Transverse colon (tissue), 4 donors: ENCODE measurements around the gene SEL1L3. TPM values are rescaled to one million over a fixed set of nuclear protein-coding genes. Genes with fewer than 3 reads are reported as not detected.

Experiments used
- DNase-seq: peaks from one replicate; pipeline ENCODE4 v3.0.0-alpha.2; 2019
- H3K27ac ChIP-seq, 4 donors: fragments of 200-600 bp; sonication (generic); 2 replicates each; pipeline ENCODE4 v1.5.1; 2016 to 2018; ENCODE audit warnings: inconsistent platforms in 4 of 4
- H3K27me3 ChIP-seq: fragments of 200-600 bp; sonication (generic); 2 replicates; pipeline ENCODE4 v1.5.1; 2017; ENCODE audit warnings: inconsistent platforms
- H3K36me3 ChIP-seq, 4 donors: fragments of 200-600 bp; sonication (generic); 2 replicates each; pipeline ENCODE4 v1.5.1; 2017 to 2019; ENCODE audit warnings: inconsistent platforms in 4 of 4
- H3K4me1 ChIP-seq, 4 donors: fragments of 200-600 bp; sonication (generic); 2 replicates each; pipeline ENCODE4 v1.5.1; 2017 to 2020; ENCODE audit warnings: inconsistent platforms in 4 of 4
- H3K4me3 ChIP-seq, 4 donors: fragments of 200-600 bp; sonication (generic); 1 replicate in 1 of 4; 2 replicates in 3 of 4; pipeline versions ENCODE4 v1.5.1 to v1.6.1; 2017 to 2019; ENCODE audit warnings: inconsistent platforms in 4 of 4
- H3K9me3 ChIP-seq, 2 donors: fragments of 200-600 bp; sonication (generic); 2 replicates each; pipeline ENCODE4 v1.5.1; 2017 to 2019; ENCODE audit warnings: inconsistent platforms in 2 of 2
- CTCF ChIP-seq, 5 experiments: fragments of 200-600 bp in 3 of 5; fragments of 450-650 bp in 2 of 5; sonication (generic) in 3 of 5; IDR thresholded peaks; 1 replicate in 2 of 5; 2 replicates in 3 of 5; pipeline ENCODE4 v1.5.1; 2016 to 2017; ENCODE audit warnings: antibody characterized with exemption in 5 of 5, inconsistent platforms in 3 of 5, mild to moderate bottlenecking in 2 of 5, moderate library complexity in 1 of 5
- EP300 ChIP-seq: sonication (generic); formaldehyde crosslinking; IDR thresholded peaks from one replicate; pipeline ENCODE4 v1.6.1; 2017; ENCODE audit warnings: antibody characterized with exemption, low read depth
- POLR2A ChIP-seq: fragments of 450-650 bp; IDR thresholded peaks from one replicate; pipeline ENCODE4 v1.6.1; 2016; ENCODE audit warnings: antibody characterized with exemption, mild to moderate bottlenecking, moderate library complexity
- POLR2AphosphoS5 ChIP-seq, 3 donors: sonication (generic); formaldehyde crosslinking; IDR thresholded peaks; one replicate each; pipeline ENCODE4 v1.6.1; 2016; ENCODE audit warnings: antibody characterized with exemption in 3 of 3
- WGBS, 2 donors: methylation state at CpG; one replicate each; pipeline ENCODE4 v1.1.5; 2018; ENCODE audit warnings: low coverage in 1 of 2; 5-methylcytosine and 5-hydroxymethylcytosine counted together
- in situ Hi-C, 4 donors: fragments of 200-750 bp; cut with MboI; loops; one replicate each; pipeline versions ENCODE4 v1.15.0 to v1.15.1; 2017; ENCODE audit warnings: low sequenced_read_pairs in 3 of 4, low pct_ligation_motif_present in 1 of 4, low pct_unique_long_range_greater_than_20kb in 1 of 4
- intact Hi-C: fragments of 100-400 bp; cut with DNase I; formaldehyde crosslinking; loops from one replicate; pipeline ENCODE4 v1.15.1; 2023; ENCODE audit warnings: low total_unique reads
- total RNA-seq, 4 donors: library from RNA; depleted of rRNA; stranded (reverse); fragments of >200 nt; gene quantifications; one replicate each; pipeline ENCODE4 v1.1.0, GENCODE V29; 2016

The SEL1L3 gene
- total RNA-seq, 4 donors from 2014 or later = 51.3 to 128 (median 98.3) TPM

- in situ Hi-C loops (no loop called here), intact Hi-C loops (loop anchor here (5.0 kb wide), 1 partner anchor 535 kb away; no protein-coding TSS in a partner anchor)
- Histone ChIP-seq H3K4me1 (peaks cover 0 to 7% (median 0%) of the 10 kb centered on the region in 4 donors), H3K36me3 (peaks cover 0 to 8% (median 0%) of the 10 kb centered on the region in 4 donors), H3K27me3 (no peaks in the 10 kb centered on the region), H3K4me3 (no peak overlapping the region), H3K9me3 (no peaks in the 10 kb centered on the region), H3K27ac (no peak overlapping the region)
- WGBS, 2 donors = 94 to 100% methylated on average over 6 to 9 of the region's 9 CpGs
- no peak for TF ChIP-seq POLR2AphosphoS5 (IDR thresholded peaks at IDR 0.05)
- no peak for TF ChIP-seq CTCF (IDR thresholded peaks at IDR 0.05)
- no peak for TF ChIP-seq POLR2A
- TF ChIP-seq EP300 = no peak
- DNase-seq = no peak
Measured at GRCh38 chr4:25811841-25812240, 50.9 kb downstream of the SEL1L3 start.

GRCh38 chr4:25811374-25811690 is 51.5 kb downstream of the SEL1L3 start:
- Histone ChIP-seq H3K4me3 (no peak overlapping the region), H3K9me3 (no peaks in the 10 kb centered on the region), H3K27ac (no peak overlapping the region), H3K27me3 (no peaks in the 10 kb centered on the region), H3K4me1 (peaks cover 0 to 7% (median 0%) of the 10 kb centered on the region in 4 donors), H3K36me3 (peaks cover 0 to 8% (median 0%) of the 10 kb centered on the region in 4 donors)
- no peak for TF ChIP-seq CTCF (IDR thresholded peaks at IDR 0.05)
- TF ChIP-seq EP300 = no peak
- TF ChIP-seq POLR2AphosphoS5 (IDR thresholded peaks at IDR 0.05) = no peak
- no peak for TF ChIP-seq POLR2A
- in situ Hi-C loops = no loop called here
- WGBS, 2 donors = 90 to 94% methylated on average over 2 to 4 of the region's 4 CpGs
- intact Hi-C loops = loop anchor here (5.0 kb wide), 1 partner anchor 536 kb away; no protein-coding TSS in a partner anchor
- no peak for DNase-seq

- no peak for DNase-seq
- WGBS, 2 donors = 93% methylated on average over 23 of the region's 23 CpGs; no CpG with 5 or more reads in 1 of the 2 donors
- H3K27ac ChIP-seq = no peak overlapping the region
- no peak for TF ChIP-seq POLR2AphosphoS5 (IDR thresholded peaks at IDR 0.05)
- no peak for TF ChIP-seq POLR2A
- no peak for TF ChIP-seq EP300
- no peak for TF ChIP-seq CTCF (IDR thresholded peaks at IDR 0.05)
- H3K36me3 ChIP-seq = peaks cover 0 to 8% (median 0%) of the 10 kb centered on the region in 4 donors
- no peaks in the 10 kb centered on the region for H3K27me3 ChIP-seq
- in situ Hi-C loops (no loop called here), intact Hi-C loops (loop anchor here (5.0 kb wide), 1 partner anchor 537 kb away; no protein-coding TSS in a partner anchor)
- H3K4me1 ChIP-seq = peaks cover 0 to 7% (median 0%) of the 10 kb centered on the region in 4 donors
- no peaks in the 10 kb centered on the region for H3K9me3 ChIP-seq
- no peak overlapping the region for H3K4me3 ChIP-seq
Measured at GRCh38 chr4:25810461-25811373, 52.1 kb downstream of the SEL1L3 start.

GRCh38 chr4:25809996-25810395 is 52.8 kb downstream of the SEL1L3 start:
- Histone ChIP-seq H3K36me3 (peaks cover 0 to 10% (median 0%) of the 10 kb centered on the region in 4 donors), H3K4me1 (peaks cover 0 to 7% (median 0%) of the 10 kb centered on the region in 4 donors), H3K4me3 (no peak overlapping the region), H3K9me3 (no peaks in the 10 kb centered on the region), H3K27me3 (no peaks in the 10 kb centered on the region), H3K27ac (no peak overlapping the region)
- in situ Hi-C loops (no loop called here), intact Hi-C loops (loop anchor here (5.0 kb wide), 1 partner anchor 537 kb away; no protein-coding TSS in a partner anchor)
- WGBS, 2 donors = 84 to 100% methylated on average over 1 to 4 of the region's 4 CpGs
- TF ChIP-seq EP300 (no peak), CTCF (IDR thresholded peaks at IDR 0.05) (no peak), POLR2AphosphoS5 (IDR thresholded peaks at IDR 0.05) (no peak), POLR2A (no peak)
- DNase-seq = no peak
